ENCODE results near the gene ZNF697.
"Not testable (repeated sequence)": the region's sequence is repeated elsewhere in the genome, so short reads cannot be mapped to it uniquely, and the experiment has no call there.

The ZNF697 gene

GRCh38 chr1:119607087-119607807 is 40.8 kb downstream of the ZNF697 start:
- peak; percentile 57 for TF ChIP-seq CTCF (conservative IDR thresholded peaks at IDR 0.05)
- H3K27ac ChIP-seq: not testable (repeated sequence)

- TF ChIP-seq ZFX (IDR thresholded peaks at IDR 0.05) (no peak), CTCF (conservative IDR thresholded peaks at IDR 0.05) (no peak)
- H3K27ac ChIP-seq: no peak overlapping the region
Observed at GRCh38 chr1:119606394-119606793, 41.7 kb downstream of the ZNF697 start.

- TF ChIP-seq CTCF (conservative IDR thresholded peaks at IDR 0.05): no peak
- no peak for TF ChIP-seq ZFX (IDR thresholded peaks at IDR 0.05)
- no peak overlapping the region for H3K27ac ChIP-seq
Observed at GRCh38 chr1:119605686-119606085, 42.4 kb downstream of the ZNF697 start.

- not testable (repeated sequence) for H3K27ac ChIP-seq
Observed at GRCh38 chr1:119605080-119605479, 43.0 kb downstream of the ZNF697 start.

GRCh38 chr1:119603695-119604094 is 44.4 kb downstream of the ZNF697 start:
- H3K27ac ChIP-seq: no peak overlapping the region
- TF ChIP-seq CTCF (conservative IDR thresholded peaks at IDR 0.05) (no peak), ZFX (IDR thresholded peaks at IDR 0.05) (no peak)

GRCh38 chr1:119603241-119603640 is 44.8 kb downstream of the ZNF697 start:
- H3K27ac ChIP-seq: not testable (repeated sequence)

- H3K27ac ChIP-seq: not testable (repeated sequence)
Observed at GRCh38 chr1:119602789-119603188, 45.3 kb downstream of the ZNF697 start.

GRCh38 chr1:119602169-119602568 is 45.9 kb downstream of the ZNF697 start:
- TF ChIP-seq CTCF (conservative IDR thresholded peaks at IDR 0.05): no peak
- no peak for TF ChIP-seq ZFX (IDR thresholded peaks at IDR 0.05)
- no peak overlapping the region for H3K27ac ChIP-seq

GRCh38 chr1:119600976-119601375 is 47.1 kb downstream of the ZNF697 start:
- TF ChIP-seq ZFX (IDR thresholded peaks at IDR 0.05) (no peak), CTCF (conservative IDR thresholded peaks at IDR 0.05) (no peak)
- no peak overlapping the region for H3K27ac ChIP-seq
